NCI-H345 treated with DMSO at 0.1 percent for 48 hours (cell line): ENCODE data around the gene KIF2A.

ENCODE experiments used
- DNase-seq: peaks from one replicate; lab custom pipeline; 2025; ENCODE audit not compliant: unreplicated experiment; lab: John Stamatoyannopoulos, UW

The KIF2A gene

DNA sequence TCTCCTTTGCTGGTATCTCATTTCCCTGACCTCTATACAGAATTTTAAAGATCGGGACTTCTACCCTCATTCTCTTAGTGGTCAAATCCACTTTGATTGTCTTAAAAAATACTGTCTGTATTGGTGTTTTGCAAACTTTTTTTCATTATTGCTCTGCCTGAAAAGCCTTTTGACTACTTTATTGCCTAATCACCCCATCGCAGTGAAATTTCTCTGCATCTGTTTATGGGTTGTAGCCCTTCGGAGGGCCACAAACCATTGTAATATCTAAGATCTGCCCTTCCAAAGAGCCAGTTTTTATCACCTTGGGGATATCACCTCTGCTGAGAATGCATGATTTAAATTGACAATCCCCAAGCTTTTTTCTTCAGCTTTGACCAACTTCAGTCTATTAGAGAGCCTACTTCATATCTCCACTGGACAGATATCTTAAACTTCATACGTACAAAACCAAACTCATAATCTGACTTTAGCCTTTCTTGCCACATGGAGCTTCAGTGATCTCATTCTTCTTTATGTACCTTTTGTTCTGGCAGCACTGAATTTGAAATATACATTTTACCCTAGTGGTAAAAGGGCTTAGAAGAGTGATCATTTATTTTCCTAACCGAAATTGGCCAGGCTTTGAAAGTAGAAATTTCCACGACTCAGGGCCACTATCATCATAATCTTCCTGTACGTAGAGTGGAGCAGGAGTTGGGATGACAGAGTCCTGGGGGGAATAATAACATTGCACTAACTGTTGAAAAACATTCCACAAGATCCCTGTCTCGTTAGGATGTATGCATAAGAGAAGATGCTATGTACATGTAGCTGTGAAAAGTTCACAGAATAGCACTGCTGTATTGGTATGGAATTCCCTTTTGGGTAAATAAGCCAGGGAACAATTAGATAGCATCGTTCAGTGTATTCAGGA, 21.4 kb downstream of the KIF2A start:
- no peak for DNase-seq

GRCh38 chr5:62328772-62329491, 22.9 kb downstream of the KIF2A start:
- DNase-seq, result no peak

- no peak for DNase-seq
Measured at GRCh38 chr5:62330302-62330701, 24.3 kb downstream of the KIF2A start.

DNA sequence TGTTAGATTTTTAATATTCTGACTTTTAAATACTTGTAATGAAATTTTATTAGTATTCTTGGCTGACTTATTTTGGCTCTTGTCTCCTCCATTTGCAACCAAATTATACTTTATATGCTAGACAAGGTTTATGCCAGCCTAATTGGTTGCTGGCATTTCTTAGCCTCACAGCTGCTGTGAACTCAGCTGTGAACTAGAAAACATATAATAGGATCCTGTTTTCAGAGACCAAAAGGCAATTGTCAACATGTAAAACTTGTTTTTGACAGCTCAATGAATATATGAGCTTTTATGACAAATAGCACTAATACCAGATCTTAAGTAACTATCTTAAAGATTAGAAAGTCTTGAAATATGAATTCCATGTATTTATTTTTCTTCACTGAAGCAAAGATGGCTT, 25.9 kb downstream of the KIF2A start:
- DNase-seq, result no peak

- no peak for DNase-seq
Measured at GRCh38 chr5:62333250-62333794, 27.3 kb downstream of the KIF2A start.

DNA sequence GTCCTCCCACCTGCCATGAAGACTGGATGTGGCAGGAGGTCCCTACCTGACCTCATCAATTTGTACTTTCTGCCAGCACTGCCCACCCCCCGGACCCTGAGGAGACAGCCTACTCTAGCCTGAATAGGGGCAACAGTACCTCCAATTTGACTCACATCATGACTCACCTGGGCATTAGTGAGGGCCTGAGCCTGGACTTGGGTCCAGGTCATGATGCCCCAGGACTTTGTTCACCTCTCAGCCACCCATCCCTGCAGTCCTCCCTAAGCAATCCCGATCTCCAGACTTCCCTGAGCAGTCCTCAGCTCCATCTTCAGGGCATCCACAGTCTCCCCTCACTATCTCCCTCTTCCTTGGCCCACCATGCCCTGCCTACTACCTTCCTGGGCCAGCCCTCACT, 28.1 kb downstream of the KIF2A start:
- DNase-seq, result no peak

DNA sequence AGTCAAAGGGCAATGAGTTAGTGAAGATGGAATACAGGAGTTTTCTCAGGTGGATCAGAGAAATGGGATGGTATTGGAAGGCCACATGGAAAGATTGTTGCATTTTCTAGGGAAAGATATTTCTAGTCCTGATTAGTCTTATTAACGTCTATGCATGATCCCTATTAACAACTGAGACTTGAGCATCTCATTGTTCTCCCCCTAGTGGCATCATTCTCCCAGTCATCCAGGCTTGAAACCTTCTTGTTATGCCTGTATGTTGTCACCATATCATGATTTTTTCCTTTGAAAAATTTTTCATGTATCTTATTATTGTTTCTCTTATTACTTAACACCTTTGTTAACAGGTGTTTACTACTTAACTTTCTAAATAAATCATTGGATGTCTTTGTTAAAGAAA, 34.4 kb downstream of the KIF2A start:
- no peak for DNase-seq

DNA sequence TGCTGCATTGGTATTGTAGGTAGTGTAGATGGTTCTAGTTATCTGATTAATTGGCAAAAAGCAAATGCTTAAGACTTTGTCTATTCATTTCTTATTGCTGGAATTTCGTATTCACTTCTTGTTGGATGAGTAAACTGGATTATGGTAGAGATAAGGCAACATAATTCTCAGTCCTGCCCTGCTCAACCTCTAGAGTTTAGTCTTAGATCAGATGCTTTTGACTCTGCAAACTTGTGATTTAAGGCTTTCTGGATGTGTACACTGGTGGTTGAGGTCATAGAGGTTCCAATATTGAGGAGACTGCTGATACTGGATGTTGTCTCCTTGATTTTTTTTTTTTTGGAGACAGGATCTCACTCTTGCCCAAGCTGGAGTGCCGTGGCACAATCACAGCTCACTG, 35.0 kb downstream of the KIF2A start:
- DNase-seq, result no peak

DNA sequence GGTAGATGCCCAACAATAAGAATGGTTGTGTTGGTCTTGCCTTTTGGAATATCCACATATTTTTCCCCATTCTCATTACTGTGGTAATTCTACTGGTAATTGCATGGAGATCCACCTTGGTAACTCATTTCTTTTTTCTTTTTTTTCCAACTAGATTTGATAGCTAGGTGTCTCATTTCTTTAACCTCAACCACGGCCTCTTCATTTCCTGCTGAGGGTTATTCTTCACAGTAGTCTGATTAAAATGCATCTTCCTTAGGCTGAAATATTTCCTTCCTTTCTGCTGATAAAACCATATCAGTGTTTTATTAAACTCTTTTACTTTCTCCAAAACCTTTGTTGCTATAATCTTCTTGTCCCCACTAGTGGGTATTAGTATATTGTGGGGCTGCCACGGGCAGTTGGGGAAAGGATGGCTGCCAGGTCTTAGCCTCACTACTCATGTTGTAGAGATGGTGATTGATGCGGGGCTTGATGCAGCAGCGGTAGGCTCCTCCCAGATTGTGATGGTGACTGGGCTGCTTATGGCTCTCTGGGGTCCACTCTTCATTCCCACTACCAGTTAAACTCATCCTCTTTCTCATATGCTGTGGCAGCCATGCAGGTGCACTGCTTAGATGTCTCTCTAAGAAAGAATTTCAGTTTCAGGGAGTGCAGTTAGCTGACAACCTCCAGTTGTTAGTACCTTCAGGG, 35.9 kb downstream of the KIF2A start:
- no peak for DNase-seq

DNA sequence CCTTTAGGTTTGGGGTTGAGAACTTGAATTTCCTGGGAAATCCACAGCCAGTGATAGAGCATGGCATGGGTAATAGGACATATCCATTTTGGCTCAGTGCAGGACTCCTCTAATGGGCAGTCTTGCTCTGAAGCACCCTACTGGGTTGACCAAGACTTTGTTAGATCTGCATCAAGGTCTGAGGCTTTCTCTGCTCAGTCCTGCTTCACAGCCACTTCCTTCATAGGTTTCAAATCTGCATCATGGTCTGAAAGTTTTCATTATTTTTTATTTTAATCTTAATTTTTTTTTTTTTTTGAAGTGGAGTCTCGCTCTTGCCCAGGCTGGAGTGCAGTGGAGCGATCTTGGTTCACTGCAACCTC, 36.5 kb downstream of the KIF2A start:
- DNase-seq, result no peak

GRCh38 chr5:62343428-62343827, 37.4 kb downstream of the KIF2A start:
- DNase-seq, result no peak

- DNase-seq, result no peak
Measured at GRCh38 chr5:62346748-62347147, 40.7 kb downstream of the KIF2A start.

DNA sequence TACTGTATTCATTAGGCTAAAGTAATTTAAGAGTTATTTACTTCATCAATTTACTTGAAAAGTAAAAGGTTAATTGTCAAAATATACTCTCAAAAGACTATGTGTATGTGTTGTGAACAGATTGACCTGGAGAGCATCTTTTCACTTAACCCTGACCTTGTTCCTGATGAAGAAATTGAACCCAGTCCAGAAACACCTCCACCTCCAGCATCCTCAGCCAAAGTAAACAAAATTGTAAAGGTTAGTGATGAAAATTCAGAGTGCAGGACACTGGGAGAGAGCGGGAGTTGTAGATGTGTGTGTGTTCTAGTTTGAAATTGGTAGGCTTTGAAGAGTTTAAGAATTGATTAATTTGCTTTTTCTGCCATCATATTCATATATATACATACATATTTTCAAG, 41.9 kb downstream of the KIF2A start:
- DNase-seq, result no peak

DNA sequence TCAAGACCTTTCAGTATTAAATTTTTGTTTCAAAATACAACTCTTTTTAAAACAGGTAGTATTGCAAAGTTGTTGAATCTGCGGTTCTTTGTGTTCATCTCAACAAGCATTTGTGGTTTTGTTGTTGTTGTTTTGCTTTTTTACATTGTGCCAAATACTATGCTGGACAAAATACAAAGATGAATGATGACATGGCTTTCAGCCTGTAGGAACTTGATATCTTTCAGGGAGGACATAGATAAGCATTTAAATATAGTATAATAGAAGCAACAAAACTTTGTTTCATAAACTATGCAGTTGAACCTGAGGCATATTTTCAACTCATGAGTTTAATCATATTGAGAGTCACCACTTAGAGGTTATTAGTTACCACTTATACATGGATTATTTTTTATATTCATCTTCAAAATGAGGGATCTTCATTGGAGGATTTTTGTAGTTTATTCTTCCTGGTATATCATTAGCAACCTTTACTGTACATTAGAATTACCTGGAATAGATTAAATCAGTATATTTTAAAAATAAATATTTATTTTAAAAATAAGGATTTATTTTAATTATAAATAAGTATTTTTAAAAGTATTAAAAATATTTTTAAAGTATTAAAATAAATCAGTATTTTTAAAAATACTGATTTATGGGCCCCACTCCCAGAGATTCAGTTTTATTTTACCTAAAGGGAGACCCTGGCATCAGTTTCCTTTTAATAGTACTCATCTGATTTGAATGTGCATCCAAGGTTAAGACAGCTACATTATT, 42.9 kb downstream of the KIF2A start:
- no peak for DNase-seq

GRCh38 chr5:62354028-62354874, 48.2 kb downstream of the KIF2A start:
- peak; percentile 6 for DNase-seq

- DNase-seq, result no peak
Measured at GRCh38 chr5:62362701-62363100, 56.7 kb downstream of the KIF2A start.

- no peak for DNase-seq
Measured at GRCh38 chr5:62369039-62369438, 63.0 kb downstream of the KIF2A start.

DNA sequence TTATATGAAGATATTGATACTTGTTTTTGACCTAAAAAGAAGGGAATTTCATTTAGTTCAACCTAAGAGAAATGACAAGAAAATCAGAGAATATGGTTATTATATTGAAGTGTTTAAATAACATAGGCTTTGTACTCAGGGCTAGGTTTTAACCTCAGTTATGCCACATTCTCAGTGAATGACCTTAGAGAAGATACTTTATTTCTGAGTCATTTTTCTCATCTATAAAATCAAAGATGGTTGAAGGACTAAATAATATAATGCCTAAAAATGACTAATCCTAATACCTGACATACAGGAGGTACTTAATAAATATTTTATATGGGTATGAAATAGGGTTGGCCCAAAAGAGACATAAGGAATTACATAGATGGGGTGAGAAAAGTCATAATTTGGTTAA, 65.4 kb downstream of the KIF2A start:
- no peak for DNase-seq

DNA sequence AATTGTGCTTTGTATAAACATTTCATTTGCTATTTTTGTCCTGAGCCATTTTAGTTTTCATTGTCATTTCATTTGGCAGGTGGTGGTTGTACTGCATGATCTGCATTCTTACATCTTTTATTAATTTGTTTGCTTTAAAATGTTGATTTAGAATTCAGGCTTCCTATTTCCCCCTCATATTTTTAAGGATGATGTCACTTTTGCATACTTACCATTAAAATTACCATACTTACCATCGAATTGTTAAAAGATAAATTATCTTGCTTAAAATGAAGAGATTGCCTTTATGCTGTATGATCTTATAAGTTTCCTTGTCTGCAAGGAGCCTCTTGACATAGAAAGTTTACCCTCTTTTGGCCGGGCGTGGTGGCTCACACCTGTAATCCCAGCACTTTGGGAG, 66.6 kb downstream of the KIF2A start:
- no peak for DNase-seq

DNA sequence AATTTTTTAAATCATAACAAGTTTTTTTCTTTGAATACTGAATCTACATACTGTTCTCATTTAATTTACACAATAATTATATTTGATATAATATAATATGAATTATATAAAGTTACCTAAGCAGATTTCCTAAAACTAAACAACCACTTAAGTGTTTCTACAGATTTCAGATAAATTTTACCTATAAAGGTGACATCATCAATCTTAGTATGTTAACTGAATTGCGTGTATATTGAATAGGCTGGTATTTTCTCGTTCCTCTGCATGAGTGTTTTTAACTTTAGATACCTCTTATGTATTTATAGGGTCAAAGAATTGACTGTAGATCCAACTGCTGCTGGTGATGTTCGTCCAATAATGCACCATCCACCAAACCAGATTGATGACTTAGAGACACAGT, 67.4 kb downstream of the KIF2A start:
- no peak for DNase-seq
